GM18520 (cell line): Measurements from ENCODE around the gene ZBTB20.
A peak's percentile ranks its signal among the peaks of the same experiment; 100 is the strongest.

Experiments used
- ATAC-seq: cut with Tn5 transposase; IDR thresholded peaks from one replicate; pipeline ENCODE4 v1.9.1; 2021; ENCODE audit not compliant: unreplicated experiment

Gene ZBTB20

GRCh38 chr3:115022199-115022598, 124.9 kb downstream of the ZBTB20 start:
- no peak for ATAC-seq

DNA sequence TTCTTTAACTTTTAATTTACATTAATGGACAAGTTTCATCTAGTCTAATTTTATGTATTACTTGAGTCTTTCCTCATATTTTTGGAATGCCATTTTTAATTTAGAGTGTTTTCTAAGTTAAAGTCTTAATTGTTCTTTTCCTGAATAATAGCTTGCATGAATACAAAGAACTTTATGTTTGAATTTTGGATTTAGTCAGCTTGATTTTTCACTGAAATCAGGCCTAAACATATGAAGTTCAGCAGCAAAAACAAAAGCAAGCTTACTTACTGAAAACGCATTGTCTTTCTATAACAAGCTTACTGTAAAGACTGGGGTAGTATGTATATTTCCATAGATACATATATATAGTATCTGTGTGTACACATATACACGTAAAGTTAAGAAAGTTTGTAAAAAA, 126.0 kb downstream of the ZBTB20 start:
- ATAC-seq, result no peak

DNA sequence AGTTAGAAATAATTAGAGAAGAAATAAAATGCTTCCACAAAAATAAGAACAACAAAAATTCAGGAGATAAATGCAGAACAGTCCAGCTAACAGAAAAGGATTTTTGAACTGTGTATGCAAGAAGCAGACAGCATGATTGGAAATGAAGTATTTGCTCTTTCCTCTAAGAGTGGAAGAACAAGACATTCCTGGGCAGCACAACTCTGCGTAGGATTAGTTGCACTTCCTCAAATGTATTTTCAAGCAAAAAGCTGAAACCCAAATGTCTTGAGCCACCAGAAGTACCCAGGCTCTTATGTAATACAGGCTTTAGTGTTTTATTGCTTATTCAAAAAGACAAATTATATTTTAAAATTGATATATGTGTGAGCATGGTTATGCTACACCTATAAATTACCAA, 127.2 kb downstream of the ZBTB20 start:
- no peak for ATAC-seq

DNA sequence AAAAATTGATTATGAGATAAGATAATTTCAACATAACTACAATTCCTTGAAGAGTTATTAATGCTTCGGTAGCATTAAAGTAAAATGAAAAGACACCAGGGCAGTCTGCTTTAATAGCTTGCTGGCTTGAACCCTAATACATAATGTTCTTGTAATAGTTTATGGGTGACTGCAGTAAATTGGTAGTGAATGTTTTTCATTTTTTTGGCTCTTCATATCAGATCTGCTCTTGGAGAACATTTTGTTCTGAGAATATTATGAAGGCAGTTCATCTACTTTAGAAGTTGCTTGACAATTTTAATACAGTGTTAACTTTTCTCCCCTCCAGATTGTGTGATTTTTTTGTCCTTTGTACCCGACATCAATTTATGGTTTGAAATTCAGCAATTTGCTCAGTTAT, 128.4 kb downstream of the ZBTB20 start:
- ATAC-seq, result no peak

DNA sequence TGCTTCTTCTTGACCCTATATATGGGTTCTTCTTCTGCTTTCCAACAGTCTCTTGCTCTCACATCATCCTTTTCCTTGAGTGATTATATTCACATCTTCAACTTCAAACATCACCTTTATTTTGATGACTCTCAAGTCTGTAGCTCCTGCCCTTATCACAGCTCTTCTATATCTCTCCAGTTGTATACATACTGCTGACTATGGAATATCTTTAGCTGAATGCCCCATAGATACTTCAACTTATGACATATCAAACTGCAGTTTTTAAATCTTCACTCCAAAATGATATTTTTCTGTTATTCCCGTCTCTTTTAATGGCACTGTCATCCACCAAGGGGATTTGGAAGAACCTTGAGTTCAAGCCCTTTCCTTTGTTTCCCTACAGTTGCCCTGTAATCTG, 139.1 kb downstream of the ZBTB20 start:
- no peak for ATAC-seq

DNA sequence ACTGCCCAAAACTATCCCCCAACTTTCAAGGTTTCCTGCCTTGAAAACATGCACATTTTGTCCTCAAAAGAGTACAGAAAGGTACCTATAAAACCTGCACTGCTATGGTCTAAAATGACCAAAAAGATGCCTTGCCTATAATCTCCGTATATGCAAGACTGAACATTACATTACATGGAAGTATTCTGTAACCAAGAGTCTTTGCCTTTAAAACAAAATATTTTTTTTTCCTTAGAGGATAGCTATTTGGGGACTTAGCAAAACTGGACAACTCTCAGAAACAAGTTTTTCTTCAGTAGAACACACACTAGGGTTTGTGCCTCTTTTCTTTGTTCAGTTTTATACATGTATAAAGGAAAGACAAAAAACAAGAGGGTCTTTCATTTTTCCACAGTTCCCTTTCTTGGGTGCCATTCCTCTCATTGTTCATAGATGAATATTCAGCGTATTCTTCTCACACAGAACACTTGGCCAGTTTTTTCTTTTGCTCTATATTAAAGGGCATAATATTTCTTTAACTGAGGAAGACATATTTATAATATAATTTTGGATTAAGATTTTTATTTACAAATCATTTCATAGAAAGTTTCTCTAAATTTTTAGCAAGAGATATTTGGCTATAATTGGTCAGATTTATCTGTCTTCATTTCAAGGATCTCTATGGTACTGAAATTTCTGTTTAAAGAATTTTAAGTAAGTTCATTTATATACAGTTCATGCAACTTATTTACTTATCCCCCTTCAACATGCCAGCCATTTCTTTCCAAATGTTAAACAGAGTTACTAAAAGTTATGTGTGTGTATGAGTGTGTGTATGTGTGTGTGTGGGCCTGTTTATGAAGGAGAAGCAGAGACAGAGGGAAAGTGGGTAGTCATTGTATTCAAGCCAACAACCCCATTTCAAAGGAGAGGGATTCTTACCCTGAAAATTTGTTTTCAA, 142.6 kb downstream of the ZBTB20 start:
- ATAC-seq, result no peak

- no peak for ATAC-seq
Measured at GRCh38 chr3:114998971-114999579, 148.0 kb downstream of the ZBTB20 start.

DNA sequence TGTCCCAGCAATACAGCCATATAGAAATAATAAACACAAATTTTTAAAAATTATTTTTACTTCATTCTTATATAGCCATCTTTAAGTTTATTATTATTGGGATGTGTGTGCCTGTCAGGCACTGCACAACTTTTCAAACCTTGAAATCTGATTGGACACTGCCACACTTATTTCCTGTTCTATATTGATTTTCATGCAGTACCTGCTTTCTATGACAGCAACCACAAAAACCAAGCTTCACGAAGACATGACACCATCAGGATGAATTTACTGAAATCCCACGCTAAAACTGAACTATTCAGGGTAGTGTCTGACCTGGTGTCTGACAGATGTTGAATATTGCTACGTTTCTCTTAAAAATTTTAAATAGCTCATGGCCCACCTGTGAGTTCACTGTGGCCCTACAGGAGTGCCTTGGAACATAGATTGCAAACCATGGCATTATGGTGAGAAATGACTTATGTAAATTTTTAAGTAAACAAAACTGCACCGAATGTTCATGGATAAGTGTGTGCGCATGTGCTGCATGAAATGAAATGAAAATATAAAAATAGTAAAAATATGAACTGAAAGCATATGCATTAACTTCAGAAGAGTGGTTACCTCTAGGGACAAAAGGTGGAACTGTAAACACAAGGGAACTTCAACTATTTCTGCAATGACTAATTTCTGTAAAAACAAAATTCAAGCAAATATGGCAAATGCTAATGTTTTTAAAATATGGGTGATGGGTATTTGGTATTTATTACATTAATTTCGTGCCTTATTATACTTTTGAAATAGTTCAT, 152.3 kb downstream of the ZBTB20 start:
- no peak for ATAC-seq

GRCh38 chr3:114985776-114986175, 161.3 kb downstream of the ZBTB20 start:
- ATAC-seq, result no peak

GRCh38 chr3:114983248-114983647, 163.8 kb downstream of the ZBTB20 start:
- ATAC-seq, result no peak

DNA sequence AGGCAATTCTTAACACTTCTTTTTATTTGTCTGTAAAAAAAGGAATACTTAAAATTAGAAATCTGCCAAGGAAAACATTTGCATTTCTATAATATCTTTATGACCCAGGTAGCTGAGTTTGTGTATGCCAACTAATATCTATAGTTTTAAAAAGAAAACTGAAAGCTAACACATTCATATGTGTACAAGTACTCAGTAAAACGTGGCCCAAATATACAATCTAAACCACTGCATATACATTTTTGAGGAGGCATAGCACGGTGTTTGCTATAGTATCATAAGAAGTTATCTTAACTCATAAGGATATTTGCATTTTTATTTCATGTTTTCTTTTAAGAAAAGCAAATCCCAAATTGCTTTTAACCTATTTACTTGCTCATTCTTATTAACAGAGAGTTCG, 172.7 kb downstream of the ZBTB20 start:
- peak; percentile 89 for ATAC-seq

DNA sequence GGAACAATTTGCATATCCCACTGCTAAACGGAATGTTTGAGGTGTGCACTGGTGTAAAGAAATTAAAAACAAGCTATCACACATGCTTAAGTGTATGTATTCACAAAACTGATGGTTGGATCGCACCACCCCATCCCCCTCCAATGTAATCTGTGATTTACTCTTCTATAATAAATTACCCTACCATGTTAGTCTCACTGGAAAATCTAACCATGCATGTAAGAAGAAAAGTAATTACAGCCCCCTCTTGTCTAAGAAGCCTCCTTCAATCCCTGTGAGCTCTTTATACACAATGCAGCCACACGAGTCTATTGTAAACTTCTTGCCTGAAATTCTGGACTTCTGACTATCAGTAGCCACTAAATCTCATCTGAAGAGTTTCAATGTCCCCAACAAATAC, 173.6 kb downstream of the ZBTB20 start:
- no peak for ATAC-seq

- no peak for ATAC-seq
Measured at GRCh38 chr3:114967168-114967567, 179.9 kb downstream of the ZBTB20 start.

DNA sequence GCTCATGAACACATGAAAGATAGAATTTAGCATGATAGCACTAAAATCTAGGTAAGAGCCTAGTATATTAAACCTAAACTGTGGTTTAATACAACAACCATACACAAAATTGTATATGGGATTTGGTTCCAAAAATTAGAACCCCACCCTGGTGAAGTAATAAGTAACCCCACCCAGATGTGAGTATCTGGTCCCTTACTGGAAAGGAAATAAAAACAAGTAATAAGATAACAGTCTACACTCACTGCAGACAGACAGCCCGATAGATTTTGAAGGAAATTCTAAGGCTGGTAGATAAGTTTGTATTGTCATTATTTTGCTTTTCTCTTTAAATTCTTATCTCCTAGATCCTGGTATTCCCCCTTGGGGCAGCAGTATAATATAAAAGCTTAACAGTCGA, 184.9 kb downstream of the ZBTB20 start:
- no peak for ATAC-seq

GRCh38 chr3:114958930-114959329, 188.2 kb downstream of the ZBTB20 start:
- ATAC-seq, result no peak

DNA sequence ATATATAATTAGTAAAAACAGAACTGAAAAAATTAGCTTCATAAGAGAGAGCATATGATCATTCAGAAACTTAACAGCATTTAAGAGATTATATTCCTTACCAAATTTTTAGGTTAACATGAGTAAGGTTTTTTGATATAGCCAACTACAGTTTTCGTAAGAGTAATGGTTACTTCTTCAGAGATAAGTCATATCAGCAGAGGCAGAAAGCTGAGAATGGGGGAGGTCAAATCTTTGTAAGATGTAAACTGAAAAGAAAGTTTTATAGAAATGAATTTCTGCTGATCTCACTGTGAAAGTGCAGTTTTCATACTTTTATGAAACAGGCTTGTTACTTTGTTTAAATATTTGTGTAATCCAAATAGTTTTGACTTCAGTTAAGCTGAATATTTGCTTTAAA, 193.3 kb downstream of the ZBTB20 start:
- no peak for ATAC-seq

- no peak for ATAC-seq
Measured at GRCh38 chr3:114953215-114953799, 193.8 kb downstream of the ZBTB20 start.

DNA sequence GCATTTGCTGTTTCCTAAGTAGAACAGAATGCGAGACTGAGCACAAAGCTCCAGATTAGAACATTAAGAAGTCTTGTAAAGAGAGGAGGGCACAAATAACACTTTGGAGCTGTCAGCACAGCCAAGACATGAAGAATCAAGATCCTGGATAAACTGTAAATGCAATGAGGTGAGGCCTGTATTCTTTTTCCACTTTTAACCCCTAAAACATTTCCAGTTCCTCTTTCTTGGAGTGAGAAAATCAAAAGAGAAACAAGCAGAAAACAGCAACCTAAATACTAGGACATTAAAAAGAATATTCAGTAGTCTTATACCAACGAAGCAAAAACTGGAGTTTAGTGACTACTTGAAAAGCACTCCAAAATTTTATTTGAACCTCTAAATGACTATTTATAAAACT, 204.3 kb downstream of the ZBTB20 start:
- no peak for ATAC-seq

DNA sequence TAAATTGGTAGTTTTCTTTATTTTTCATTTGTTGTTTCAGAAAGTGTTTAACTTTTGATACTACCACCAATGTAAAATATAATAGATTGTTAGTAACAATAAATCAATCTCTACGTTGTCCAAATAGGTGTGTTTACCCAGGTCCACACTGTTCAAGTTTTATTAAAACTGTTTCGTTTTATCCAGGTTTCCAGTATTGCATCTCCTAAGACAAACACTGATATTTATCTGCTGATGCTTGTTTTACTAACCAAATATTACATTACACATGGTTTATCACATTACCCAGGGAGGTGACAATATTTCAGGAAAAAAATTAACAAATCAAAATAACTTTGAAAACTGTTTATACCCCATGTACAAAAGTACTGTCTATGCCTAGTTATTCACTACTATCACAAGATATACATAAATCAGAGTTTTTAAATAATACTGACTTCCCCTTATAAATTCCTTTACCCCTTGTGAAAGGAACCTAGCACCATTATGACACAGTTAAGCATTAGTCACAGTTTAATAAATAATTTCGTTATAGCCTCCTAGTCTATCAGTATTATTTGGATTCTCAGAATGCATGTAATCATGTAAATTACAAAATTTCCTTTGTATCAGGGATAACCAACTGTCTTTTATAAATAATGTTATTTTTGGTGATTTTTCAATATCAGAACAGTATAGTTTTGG, 205.3 kb downstream of the ZBTB20 start:
- no peak for ATAC-seq

GRCh38 chr3:114939920-114940319, 207.2 kb downstream of the ZBTB20 start:
- ATAC-seq, result no peak

GRCh38 chr3:114933407-114933806, 213.7 kb downstream of the ZBTB20 start:
- no peak for ATAC-seq
